Measurements from ENCODE around the gene PHGDH.

DNA sequence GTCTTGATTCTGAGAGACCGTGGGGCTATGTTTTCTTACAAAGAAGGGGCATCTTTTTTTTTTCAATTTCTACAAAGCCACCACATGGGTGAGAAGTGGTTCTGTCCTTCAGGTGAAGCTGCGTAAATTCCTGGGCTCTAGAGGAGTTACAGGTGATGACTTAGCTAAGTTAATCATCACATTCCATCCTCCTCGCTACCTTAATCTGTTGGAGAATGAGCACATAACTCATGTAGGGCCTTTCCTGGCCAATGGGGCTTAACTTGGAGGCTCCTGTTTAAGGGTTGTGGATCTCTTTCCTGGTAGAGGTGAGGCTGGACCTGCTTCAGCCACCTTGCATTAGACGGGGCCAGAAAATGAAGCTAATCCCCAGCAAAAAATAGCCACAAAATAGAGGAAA, 79.6 kb downstream of the PHGDH start:
- TF ChIP-seq POLR2A (IDR thresholded peaks at IDR 0.05; ENCODE audit: low read depth, low read length): no peak
- TF ChIP-seq POLR2AphosphoS5 (IDR thresholded peaks at IDR 0.05; ENCODE audit: low read depth, low read length): no peak

Data from GM12892 (cell line).